ENCODE measurements around the gene WDR6.

DNA sequence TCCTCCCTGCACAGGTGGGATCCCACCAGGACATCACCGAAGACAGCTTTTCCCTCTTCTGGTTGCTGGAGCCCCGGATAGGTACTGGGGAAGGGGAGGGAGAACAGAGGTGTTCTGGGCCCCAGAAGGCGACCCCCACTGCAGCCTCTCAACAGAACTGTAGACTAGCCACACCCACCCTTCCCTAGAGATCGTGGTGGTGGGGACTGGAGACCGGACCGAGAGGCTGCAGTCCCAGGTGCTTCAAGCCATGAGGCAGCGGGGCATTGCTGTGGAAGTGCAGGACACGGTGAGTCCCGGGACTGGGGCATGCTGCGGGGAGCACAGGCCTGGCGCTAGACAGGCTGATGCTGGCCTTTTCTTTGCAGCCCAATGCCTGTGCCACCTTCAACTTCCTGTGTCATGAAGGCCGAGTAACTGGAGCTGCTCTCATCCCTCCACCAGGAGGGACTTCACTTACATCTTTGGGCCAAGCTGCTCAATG is 15.5 kb downstream of the WDR6 start:
- TF ChIP-seq ELF4 (IDR thresholded peaks at IDR 0.05) (no peak), SP1 (IDR thresholded peaks at IDR 0.05) (no peak), ZNF384 (IDR thresholded peaks at IDR 0.05) (no peak), FOXK2 (IDR thresholded peaks at IDR 0.05) (no peak), CTBP1 (IDR thresholded peaks at IDR 0.05; ENCODE audit: borderline replicate concordance) (no peak)

Measured in HEK293T (cell line).